ENCODE measurements around the gene IL34. TPM values are rescaled to one million over a fixed set of nuclear protein-coding genes. Genes with fewer than 3 reads are reported as not detected.

IL34 gene
- total and polyA plus RNA-seq, 2 of the 13 experiments (the other 11 are each of a cell fraction or from before 2014, with no cell fraction given), result 1.2 to 1.3 TPM

- TF ChIP-seq ZBTB40 (IDR thresholded peaks at IDR 0.05), result no peak
- TF ChIP-seq ZBTB40 (CRISPR knock-in tag; IDR thresholded peaks at IDR 0.05), result peak; percentile 70; the same call in 1 of the 2 replicates
- TF ChIP-seq ETV6 (CRISPR knock-in tag; conservative IDR thresholded peaks at IDR 0.05), result 0 out of 2 replicates have a peak, but pooled peaks have one; percentile 45
- peak; percentile 87; the same call in 1 of the 2 replicates for TF ChIP-seq REPIN1 (CRISPR knock-in tag; IDR thresholded peaks at IDR 0.05; ENCODE audit: borderline replicate concordance, low read depth)
- no peak for TF ChIP-seq ZEB1 (IDR thresholded peaks at IDR 0.05; ENCODE audit: insufficient replicate concordance, low read depth)
- TF ChIP-seq DRAP1 (CRISPR knock-in tag; IDR thresholded peaks at IDR 0.05), result peak; percentile 70
- peak; percentile 97 for TF ChIP-seq ZNF891 (CRISPR knock-in tag; IDR thresholded peaks at IDR 0.05)
- TF ChIP-seq ZNF354B (CRISPR knock-in tag; IDR thresholded peaks at IDR 0.05), result no peak
- TF ChIP-seq ZBTB20 (CRISPR knock-in tag; IDR thresholded peaks at IDR 0.05; ENCODE audit: borderline replicate concordance, low read depth), result peak; percentile 92; the same call in 1 of the 2 replicates
- TF ChIP-seq ZNF770 (CRISPR knock-in tag; IDR thresholded peaks at IDR 0.05), result no peak; the same call in none of the 2 replicates
- TF ChIP-seq TBX2 (CRISPR knock-in tag; IDR thresholded peaks at IDR 0.05; ENCODE audit: borderline replicate concordance), result peak; percentile 87
- peak; percentile 72 for TF ChIP-seq KAT8 (CRISPR knock-in tag; IDR thresholded peaks at IDR 0.05)
- peak; percentile 49; the same call in 1 of the 2 replicates for TF ChIP-seq HIC2 (CRISPR knock-in tag; IDR thresholded peaks at IDR 0.05; ENCODE audit: low read depth)
- TF ChIP-seq CHCHD3 (CRISPR knock-in tag; IDR thresholded peaks at IDR 0.05), result peak; percentile 95
Measured at GRCh38 chr16:70656712-70657263, 10.4 kb downstream of the IL34 start (continued).
